ENCODE measurements around the gene PREX1.

The PREX1 gene

DNA sequence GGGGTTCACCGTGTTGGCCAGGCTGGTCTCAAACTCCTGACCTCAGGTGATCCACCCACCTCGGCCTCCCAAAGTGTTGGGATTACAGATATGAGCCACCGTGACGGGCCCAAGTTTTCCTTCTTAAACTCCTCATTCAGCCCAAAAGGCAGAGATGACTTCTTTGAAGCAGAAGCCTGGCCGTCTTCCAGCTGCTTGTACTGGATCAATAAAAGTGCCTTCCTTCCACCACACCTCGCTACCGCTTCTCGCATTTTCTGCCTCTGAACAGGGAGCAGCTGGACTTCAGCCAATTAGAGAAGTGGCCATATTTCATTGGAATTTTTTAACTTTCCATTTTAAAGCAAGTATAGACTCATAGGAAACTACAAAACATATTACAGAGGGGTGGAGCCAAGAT, 241.1 kb downstream of the PREX1 start:
- no peak for TF ChIP-seq ZNF274 (IDR thresholded peaks at IDR 0.05; ENCODE audit: low read depth, low read length)
- H3K4me3 ChIP-seq (ENCODE audit: low read length): no peak overlapping the region

DNA sequence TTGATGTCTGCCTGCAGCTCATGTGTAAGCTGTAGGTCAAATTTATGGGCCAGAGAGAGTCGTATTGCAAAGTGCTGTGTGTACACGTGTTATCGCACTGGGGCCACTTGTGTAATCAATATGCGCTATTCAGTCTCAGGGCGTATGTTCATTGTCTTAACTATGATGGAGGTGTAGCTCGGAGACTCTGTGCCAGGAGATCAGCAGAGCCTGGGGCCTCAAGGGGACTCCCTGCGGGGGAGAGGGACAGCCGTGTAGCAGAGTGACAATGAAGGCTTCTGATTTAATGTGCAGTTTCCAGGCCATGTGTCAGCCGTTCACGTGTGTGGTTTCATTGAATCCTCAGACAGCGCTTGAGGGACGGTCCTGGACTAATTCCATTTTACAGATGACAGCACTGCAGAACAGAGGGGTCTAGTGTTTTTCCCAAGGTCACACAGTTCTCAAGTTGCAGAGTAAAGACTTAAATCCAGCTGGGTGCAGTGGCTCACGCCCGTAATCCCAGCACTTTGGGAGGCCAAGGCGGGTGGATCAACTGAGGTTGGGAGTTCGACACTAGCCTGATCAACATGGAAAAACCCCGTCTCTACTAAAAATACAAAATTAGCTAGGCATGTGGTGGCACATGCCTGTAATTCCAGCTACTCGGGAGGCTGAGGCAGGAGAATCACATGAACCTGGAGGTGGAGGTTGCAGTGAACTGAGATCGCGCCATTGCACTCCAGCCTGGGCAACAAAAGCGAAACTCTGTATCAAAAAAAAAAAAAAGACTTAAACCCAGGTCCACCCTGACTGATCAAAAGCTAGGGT, 242.5 kb downstream of the PREX1 start:
- no peak for TF ChIP-seq ZNF274 (IDR thresholded peaks at IDR 0.05; ENCODE audit: low read depth, low read length)
- no peak overlapping the region for H3K4me3 ChIP-seq (ENCODE audit: low read length)

DNA sequence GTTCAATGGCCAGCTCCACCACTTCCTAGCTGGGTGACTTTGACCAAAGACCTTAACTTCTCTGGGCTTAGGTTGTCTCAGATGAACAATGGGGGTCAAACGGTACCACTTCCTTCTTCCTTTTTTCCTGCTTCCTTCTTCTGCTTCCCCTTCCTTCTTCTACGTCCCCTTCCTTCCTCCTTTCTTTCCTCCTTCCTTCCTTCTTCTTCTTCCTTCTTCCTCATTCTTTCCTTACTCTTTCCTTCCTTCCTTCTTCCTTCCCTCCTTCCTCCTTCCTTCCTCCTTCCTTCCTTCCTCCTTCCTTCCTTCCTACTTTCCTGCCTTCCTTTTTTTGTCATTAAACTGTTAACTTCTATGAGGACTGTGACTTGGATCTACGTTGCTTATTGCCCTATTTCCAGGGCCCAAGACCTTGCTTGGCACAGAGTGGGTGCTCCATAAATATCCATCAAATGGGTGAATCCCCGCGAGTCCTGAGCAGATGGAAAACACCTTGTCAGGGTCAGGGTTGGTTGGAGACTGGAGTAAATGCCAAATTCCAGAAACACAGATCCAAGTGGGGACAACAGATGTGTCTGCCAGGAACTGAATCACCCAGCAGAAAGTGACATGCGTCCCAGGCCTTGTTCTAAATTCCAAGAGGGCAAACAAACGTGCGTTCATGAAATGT, 243.3 kb downstream of the PREX1 start:
- no peak overlapping the region for H3K4me3 ChIP-seq (ENCODE audit: low read length)
- no peak for TF ChIP-seq ZNF274 (IDR thresholded peaks at IDR 0.05; ENCODE audit: low read depth, low read length)

DNA sequence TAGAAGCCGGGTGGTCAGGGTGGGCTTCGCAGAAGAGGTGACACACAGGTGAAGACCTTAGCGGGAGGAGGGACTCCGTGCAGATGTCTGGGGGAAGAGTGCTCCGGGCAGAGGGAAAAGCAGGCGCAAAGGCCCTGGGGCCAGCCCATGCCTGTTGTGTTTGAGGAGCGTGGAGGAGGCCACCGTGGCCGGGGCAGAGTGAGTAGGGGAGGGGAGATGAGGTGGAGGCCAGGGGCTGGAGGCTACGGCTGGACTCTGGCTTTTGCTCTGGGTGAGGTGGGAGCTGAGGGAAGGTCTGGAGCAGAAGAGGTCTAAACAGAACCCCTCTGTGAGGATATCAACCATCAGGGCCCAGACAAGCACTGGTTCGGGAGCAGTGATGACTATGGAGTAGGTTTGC, 244.0 kb downstream of the PREX1 start:
- no peak for TF ChIP-seq ZNF274 (IDR thresholded peaks at IDR 0.05; ENCODE audit: low read depth, low read length)
- no peak overlapping the region for H3K4me3 ChIP-seq (ENCODE audit: low read length)

DNA sequence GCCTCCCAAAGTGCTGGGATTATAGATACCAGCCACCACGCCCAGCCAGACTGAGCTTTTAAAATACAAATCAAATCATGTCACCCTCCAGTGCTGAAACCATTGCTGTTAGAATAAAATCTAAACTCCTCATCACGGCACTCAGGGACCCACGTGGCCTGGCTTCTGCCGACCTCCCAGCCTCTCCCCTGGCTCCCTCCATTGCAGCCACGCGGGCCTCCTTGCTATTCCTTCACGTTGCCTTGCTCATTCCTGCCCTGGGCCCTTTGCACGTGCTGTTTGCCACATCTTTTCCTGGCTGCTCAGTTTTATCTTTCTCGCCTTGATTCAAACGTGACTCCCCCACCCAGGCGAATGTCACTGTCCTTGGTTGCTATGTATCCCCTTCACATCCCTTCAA, 244.6 kb downstream of the PREX1 start:
- no peak overlapping the region for H3K4me3 ChIP-seq (ENCODE audit: low read length)
- no peak for TF ChIP-seq ZNF274 (IDR thresholded peaks at IDR 0.05; ENCODE audit: low read depth, low read length)

DNA sequence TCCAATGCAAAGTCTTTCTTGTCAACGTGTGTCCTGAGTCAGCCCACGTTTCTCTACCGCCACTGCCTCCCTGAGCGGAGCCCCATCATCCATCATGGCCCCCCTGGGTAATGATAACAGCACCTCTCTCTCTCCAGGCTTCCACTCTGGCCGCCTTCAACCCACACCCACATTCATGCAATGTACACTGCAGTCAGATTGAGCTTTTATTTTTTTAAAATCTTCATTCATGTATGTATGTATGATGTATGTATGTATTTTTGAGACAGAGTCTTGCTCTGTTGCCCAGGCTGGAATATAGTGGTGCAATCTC, 245.2 kb downstream of the PREX1 start:
- H3K4me3 ChIP-seq (ENCODE audit: low read length): no peak overlapping the region
- no peak for TF ChIP-seq ZNF274 (IDR thresholded peaks at IDR 0.05; ENCODE audit: low read depth, low read length)

DNA sequence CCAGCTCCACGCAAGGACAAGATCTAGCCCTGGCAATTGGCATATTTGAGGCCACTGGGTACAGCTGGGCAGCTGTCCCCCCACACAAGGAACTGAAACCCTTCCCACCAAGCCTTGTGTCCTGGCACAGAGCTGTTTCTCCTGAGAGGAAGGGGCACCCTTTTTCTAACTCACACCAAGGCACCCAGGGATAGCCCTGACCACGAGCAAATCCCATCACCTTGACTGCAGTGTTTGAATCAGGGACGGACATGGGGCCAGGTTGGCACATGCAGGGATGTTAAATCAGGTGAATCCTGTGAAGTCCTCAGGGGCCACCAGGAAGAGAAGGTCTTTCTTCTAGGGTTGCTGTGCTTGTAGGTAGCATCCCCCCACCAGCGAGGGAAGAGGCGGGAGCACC, 246.6 kb downstream of the PREX1 start:
- TF ChIP-seq ZNF274 (IDR thresholded peaks at IDR 0.05; ENCODE audit: low read depth, low read length): no peak
- H3K4me3 ChIP-seq (ENCODE audit: low read length): no peak overlapping the region

DNA sequence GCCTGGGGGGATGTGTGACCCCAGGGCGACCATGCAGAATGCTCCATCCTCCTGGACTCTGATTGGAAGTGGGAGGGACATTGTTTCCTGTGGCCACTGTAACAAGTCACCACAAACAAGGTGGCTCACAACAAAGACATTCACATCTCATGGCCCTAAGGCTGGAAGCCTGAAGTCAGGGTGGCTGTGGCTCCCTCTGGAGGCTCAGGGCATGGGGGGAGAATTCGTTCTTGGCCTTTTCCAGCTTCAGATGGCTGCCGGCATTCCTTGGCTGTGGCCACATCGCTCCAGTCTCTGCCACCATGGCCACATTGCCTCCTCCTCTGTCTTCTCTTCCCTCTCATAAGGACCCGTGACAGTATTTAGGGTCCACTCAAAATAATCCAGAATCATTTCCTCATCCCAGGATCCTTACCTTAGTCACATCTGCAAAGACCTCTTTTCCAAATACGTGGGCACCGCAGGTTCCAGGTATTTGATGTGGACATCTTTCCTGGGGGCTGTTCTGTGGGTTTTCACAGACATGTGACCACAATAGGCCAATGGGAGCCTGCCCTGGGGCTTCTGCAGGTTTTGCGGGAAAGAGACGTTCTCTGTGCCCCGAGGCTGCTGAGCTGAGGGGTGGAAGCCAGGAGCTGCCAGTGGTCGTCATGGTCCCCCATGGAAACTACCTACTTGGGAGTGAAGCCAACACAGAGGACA, 249.3 kb downstream of the PREX1 start:
- H3K4me3 ChIP-seq (ENCODE audit: low read length): no peak overlapping the region
- TF ChIP-seq ZNF274 (IDR thresholded peaks at IDR 0.05; ENCODE audit: low read depth, low read length): no peak

DNA sequence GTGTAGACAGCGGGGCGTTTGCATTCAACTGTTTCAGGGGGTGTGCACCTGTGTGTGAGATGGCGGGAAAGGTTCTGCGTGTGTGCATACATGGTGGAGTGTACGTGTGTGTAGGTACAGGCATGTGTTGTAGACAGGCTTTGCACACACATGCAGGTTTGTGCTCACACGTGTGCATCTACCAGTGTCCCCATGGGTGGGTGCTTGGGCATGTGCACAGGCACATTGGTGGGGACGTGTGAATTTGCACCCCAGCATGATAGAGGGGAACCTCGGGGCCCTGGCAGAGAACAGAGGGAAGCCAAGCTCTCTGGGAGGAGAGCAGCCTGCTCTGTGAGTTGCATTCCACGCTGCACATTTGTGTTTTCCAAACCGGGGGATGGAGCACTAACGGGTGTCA, 250.2 kb downstream of the PREX1 start:
- no peak overlapping the region for H3K4me3 ChIP-seq (ENCODE audit: low read length)
- TF ChIP-seq ZNF274 (IDR thresholded peaks at IDR 0.05; ENCODE audit: low read depth, low read length): no peak

DNA sequence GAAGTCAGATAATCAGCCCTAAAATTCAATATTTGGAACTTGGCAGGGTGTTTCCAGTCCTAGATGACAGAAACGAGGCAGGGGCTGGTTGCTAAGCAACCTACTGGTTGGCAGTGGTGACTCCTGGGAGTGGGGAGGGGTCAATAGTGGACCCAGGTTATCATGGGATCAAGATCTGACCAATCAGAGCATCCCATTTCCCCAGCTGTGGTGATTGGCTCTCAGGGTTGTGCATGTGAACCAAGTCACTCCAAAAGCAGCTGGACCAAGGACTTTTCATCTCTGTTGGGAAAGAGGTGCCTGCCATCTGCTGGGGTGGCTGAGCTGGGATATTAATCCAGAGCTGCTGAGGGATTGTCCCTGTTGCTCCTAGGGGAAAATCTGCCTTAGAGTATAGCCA, 253.4 kb downstream of the PREX1 start:
- no peak for TF ChIP-seq ZNF274 (IDR thresholded peaks at IDR 0.05; ENCODE audit: low read depth, low read length)
- H3K4me3 ChIP-seq (ENCODE audit: low read length): no peak overlapping the region

Data from GM08714 (cell line).